Kidney (tissue), 14 donors: Measurements from ENCODE around the gene CWF19L1. TPM values are rescaled to one million over a fixed set of nuclear protein-coding genes. Genes with fewer than 3 reads are reported as not detected.

Experiments used
- DNase-seq, 5 donors: peaks; one replicate each; pipeline ENCODE4 v3.0.0-alpha.2; 2013 to 2020
- FAIRE-seq: peaks from 2 replicates; lab custom pipeline; 2012; peaks lifted over from hg19 to GRCh38; lab: Jason Lieb, UNC
- H3K27ac ChIP-seq, 2 donors: one replicate each; pipeline ENCODE4 v1.7.0; 2013; ENCODE audit warnings: low read depth in 2 of 2, low read length in 2 of 2, inconsistent platforms in 1 of 2
- H3K27me3 ChIP-seq: one replicate; pipeline ENCODE4 v1.7.1; 2013; ENCODE audit warnings: low read length, inconsistent platforms; ENCODE audit not compliant: control insufficient read depth, insufficient read depth
- H3K36me3 ChIP-seq, 3 donors: one replicate each; pipeline versions ENCODE4 v1.7.0 to v1.7.1; 2013; ENCODE audit warnings: low read length in 3 of 3, control low read depth in 1 of 3, inconsistent platforms in 1 of 3; ENCODE audit not compliant: insufficient read depth in 3 of 3, control insufficient read depth in 2 of 3
- H3K4me1 ChIP-seq, 3 donors: one replicate each; pipeline versions ENCODE4 v1.7.0 to v1.7.1; 2013; ENCODE audit warnings: low read length in 3 of 3, inconsistent platforms in 1 of 3, low read depth in 1 of 3; ENCODE audit not compliant: control insufficient read depth in 2 of 3, insufficient read depth in 2 of 3
- H3K4me3 ChIP-seq, 3 donors: one replicate each; pipeline versions ENCODE4 v1.7.0 to v1.8.1; 2013; ENCODE audit warnings: low read length in 3 of 3, control low read depth in 1 of 3, inconsistent platforms in 1 of 3
- H3K9ac ChIP-seq, 3 donors: one replicate each; pipeline versions ENCODE4 v1.7.0 to v1.7.1; 2013; ENCODE audit warnings: low read length in 3 of 3, control low read depth in 1 of 3, inconsistent platforms in 1 of 3
- H3K9me3 ChIP-seq, 3 donors: one replicate each; pipeline versions ENCODE4 v1.7.0 to v1.7.1; 2013; ENCODE audit warnings: low read length in 3 of 3, control low read depth in 1 of 3, inconsistent platforms in 1 of 3; ENCODE audit not compliant: control insufficient read depth in 2 of 3, insufficient read depth in 1 of 3
- CTCF ChIP-seq: IDR thresholded peaks from 3 replicates; pipeline ENCODE4 v1.5.1; 2012; ENCODE audit warnings: mild to moderate bottlenecking, moderate library complexity, borderline replicate concordance; ENCODE audit not compliant: insufficient read depth; ENCODE audit errors: extremely low read depth
- intact Hi-C: fragments of 100-400 bp; cut with DNase I; formaldehyde crosslinking; loops from one replicate; pipeline ENCODE4 v1.11.1; 2022
- polyA plus RNA-seq: library from polyadenylated mRNA; stranded (reverse); fragments of 350-450 nt; fragmentation: Illumina TruSeq; extraction: RNeasy Lipid Tissue Mini Kit (QIAGEN cat#74804); gene quantifications from one replicate; pipeline ENCODE4 v1.2.3, GENCODE V29; 2014; ENCODE audit warnings: low read depth, low replicate concordance; ENCODE audit not compliant: insufficient read depth
- total RNA-seq: library from RNA; stranded (reverse); fragmentation: NEBNext Ultra II Directional; extraction: Animal tissue kit (Norgen Biotek cat#: 25700); gene quantifications from one replicate; pipeline ENCODE4 v1.2.1, GENCODE V29; 2021
- donor health status: control.
- donor health status: control.
- donor health status: control.
- donor health status: control.
- donor health status: control.
- donor health status: DM: yes; HTN: yes; CAD: no.
- donor health status: Normal renal cell carcinoma (clear cell type).

The CWF19L1 gene
- total and polyA plus RNA-seq, 2 donors from 2014 or later: 18.0 to 25.0 TPM

- no peak overlapping the region for H3K4me3 ChIP-seq
- intact Hi-C loops: no loop called here
- H3K9ac ChIP-seq: no peak overlapping the region
- H3K27ac ChIP-seq: no peak overlapping the region
- H3K9me3 ChIP-seq: no peaks in the 10 kb centered on the region
- FAIRE-seq (no peak), DNase-seq (no peak)
- H3K27me3 ChIP-seq: no peaks in the 10 kb centered on the region
- peaks cover 5 to 31% (median 30%) of the 10 kb centered on the region in 3 donors for H3K36me3 ChIP-seq
- no peaks in the 10 kb centered on the region for H3K4me1 ChIP-seq
- TF ChIP-seq CTCF: no peak
These were observed 18.6 kb downstream of the CWF19L1 start for GRCh38 chr10:100248820-100249219.

GRCh38 chr10:100245484-100246220 lies 21.8 kb downstream of the CWF19L1 start:
- FAIRE-seq (no peak), DNase-seq (no peak)
- peaks cover 2 to 33% (median 29%) of the 10 kb centered on the region in 3 donors for H3K36me3 ChIP-seq
- H3K27me3 ChIP-seq: no peaks in the 10 kb centered on the region
- intact Hi-C loops: no loop called here
- TF ChIP-seq CTCF: no peak
- no peak overlapping the region for H3K27ac ChIP-seq
- no peaks in the 10 kb centered on the region for H3K4me1 ChIP-seq
- H3K9ac ChIP-seq: no peak overlapping the region
- no peak overlapping the region for H3K4me3 ChIP-seq
- H3K9me3 ChIP-seq: no peaks in the 10 kb centered on the region

GRCh38 chr10:100239851-100240250 lies 27.6 kb downstream of the CWF19L1 start:
- H3K4me1 ChIP-seq: no peaks in the 10 kb centered on the region
- no peaks in the 10 kb centered on the region for H3K27me3 ChIP-seq
- peaks cover 7 to 34% (median 31%) of the 10 kb centered on the region in 3 donors for H3K36me3 ChIP-seq
- no peak overlapping the region for H3K9ac ChIP-seq
- no peak overlapping the region for H3K27ac ChIP-seq
- intact Hi-C loops: no loop called here
- no peaks in the 10 kb centered on the region for H3K9me3 ChIP-seq
- no peak for FAIRE-seq
- no peak for TF ChIP-seq CTCF
- no peak for DNase-seq
- no peak overlapping the region for H3K4me3 ChIP-seq

GRCh38 chr10:100238429-100238828 lies 29.0 kb downstream of the CWF19L1 start:
- TF ChIP-seq CTCF: no peak
- Histone ChIP-seq H3K9ac (no peak overlapping the region), H3K4me3 (no peak overlapping the region), H3K36me3 (peaks cover 11 to 41% (median 30%) of the 10 kb centered on the region in 3 donors), H3K9me3 (no peaks in the 10 kb centered on the region), H3K4me1 (no peaks in the 10 kb centered on the region), H3K27me3 (no peaks in the 10 kb centered on the region), H3K27ac (no peak overlapping the region)
- DNase-seq: no peak
- FAIRE-seq: no peak
- intact Hi-C loops: no loop called here
